Vagina (tissue), 2 donors: ENCODE data around the gene TSEN15.

Experiments
- POLR2A ChIP-seq, 2 donors: fragments of 450-650 bp; IDR thresholded peaks; one replicate each; pipeline ENCODE4 v1.6.1; 2017; ENCODE audit warnings: antibody characterized with exemption in 2 of 2, mild to moderate bottlenecking in 2 of 2, moderate library complexity in 2 of 2
- POLR2AphosphoS5 ChIP-seq, 2 donors: sonication (generic); formaldehyde crosslinking; IDR thresholded peaks; one replicate each; pipeline ENCODE4 v1.9.0; 2017; ENCODE audit warnings: antibody characterized with exemption in 2 of 2, mild to moderate bottlenecking in 2 of 2, low read depth in 1 of 2; ENCODE audit not compliant: insufficient read depth in 1 of 2
- TF ChIP-seq, protein P1 (sequence below), 3 experiments: fragments of 450-650 bp in 2 of 3; fragments of 200-600 bp in 1 of 3; sonication (generic) in 1 of 3; IDR thresholded peaks; one replicate each; pipeline ENCODE4 v1.5.1; 2017 to 2019; ENCODE audit warnings: antibody characterized with exemption in 3 of 3, mild to moderate bottlenecking in 2 of 3, moderate library complexity in 2 of 3

DNA sequence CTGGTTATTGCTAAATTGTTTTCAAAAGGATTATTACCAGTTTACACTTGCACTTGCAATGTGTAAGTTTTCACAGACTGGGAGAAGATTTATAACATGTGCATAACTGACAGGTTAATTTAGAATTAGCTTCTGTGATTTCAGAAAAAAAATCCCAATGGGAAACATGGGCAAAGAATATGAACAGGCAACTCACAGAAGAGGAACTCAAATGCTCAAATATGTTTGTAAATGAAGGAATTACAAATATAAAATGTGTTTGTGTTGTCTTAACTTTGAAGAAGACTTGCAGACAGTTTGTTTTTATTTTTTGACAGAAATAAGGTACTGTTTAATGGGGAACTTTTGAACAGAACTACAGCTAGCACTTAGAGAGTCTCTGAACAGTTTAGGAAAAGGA lies 8.4 kb downstream of the TSEN15 start:
- TF ChIP-seq, protein P1, sequence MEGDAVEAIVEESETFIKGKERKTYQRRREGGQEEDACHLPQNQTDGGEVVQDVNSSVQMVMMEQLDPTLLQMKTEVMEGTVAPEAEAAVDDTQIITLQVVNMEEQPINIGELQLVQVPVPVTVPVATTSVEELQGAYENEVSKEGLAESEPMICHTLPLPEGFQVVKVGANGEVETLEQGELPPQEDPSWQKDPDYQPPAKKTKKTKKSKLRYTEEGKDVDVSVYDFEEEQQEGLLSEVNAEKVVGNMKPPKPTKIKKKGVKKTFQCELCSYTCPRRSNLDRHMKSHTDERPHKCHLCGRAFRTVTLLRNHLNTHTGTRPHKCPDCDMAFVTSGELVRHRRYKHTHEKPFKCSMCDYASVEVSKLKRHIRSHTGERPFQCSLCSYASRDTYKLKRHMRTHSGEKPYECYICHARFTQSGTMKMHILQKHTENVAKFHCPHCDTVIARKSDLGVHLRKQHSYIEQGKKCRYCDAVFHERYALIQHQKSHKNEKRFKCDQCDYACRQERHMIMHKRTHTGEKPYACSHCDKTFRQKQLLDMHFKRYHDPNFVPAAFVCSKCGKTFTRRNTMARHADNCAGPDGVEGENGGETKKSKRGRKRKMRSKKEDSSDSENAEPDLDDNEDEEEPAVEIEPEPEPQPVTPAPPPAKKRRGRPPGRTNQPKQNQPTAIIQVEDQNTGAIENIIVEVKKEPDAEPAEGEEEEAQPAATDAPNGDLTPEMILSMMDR (IDR thresholded peaks at IDR 0.05): no peak
- TF ChIP-seq POLR2A (IDR thresholded peaks at IDR 0.05): no peak
- TF ChIP-seq POLR2AphosphoS5 (IDR thresholded peaks at IDR 0.05; ENCODE audit: insufficient read depth in 1 of 2, low read depth in 1 of 2): no peak
